ENCODE data around the gene MKS1.

MKS1 gene

DNA sequence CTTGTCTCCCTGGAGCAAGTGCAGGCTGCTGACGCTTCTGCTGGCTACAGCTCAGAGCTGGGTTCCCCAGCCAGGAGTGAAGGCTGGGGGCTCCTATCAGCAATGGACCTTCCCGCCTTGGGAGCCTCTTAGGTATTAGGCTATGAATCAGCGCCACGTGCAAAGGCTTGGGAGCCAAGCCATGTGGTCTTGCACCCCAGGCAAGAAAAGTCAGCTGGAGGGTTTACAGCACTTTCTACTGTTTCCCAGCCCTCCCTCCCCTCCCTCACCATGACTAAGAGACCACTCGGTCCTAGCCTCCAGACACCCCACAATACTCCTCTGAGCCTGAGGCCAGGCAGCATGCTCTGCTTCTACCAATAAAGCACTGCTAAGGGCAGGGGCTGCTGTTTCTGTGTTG, 14.3 kb downstream of the MKS1 start:
- no peak for DNase-seq (ENCODE audit: low read depth in 2 of 3, low spot score in 1 of 3)

DNA sequence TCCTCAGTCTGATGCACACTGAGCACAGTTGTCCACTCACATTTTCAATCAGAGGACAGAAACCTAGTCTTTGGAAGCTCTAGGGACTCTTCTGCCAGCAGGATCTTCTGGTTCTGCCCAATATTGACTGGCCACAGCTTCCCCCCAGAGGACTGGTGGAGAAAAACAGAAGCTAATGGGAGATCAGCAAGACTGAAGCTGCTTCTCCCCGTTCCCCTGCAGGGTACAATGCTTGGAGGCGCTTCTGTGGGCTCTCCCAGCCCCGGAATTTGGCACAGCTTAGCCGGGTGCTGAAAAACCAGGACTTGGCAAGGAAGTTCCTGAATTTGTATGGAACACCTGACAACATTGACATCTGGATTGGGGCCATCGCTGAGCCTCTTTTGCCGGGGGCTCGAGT, 16.2 kb downstream of the MKS1 start:
- DNase-seq (ENCODE audit: low read depth in 2 of 3, low spot score in 1 of 3): no peak

DNA sequence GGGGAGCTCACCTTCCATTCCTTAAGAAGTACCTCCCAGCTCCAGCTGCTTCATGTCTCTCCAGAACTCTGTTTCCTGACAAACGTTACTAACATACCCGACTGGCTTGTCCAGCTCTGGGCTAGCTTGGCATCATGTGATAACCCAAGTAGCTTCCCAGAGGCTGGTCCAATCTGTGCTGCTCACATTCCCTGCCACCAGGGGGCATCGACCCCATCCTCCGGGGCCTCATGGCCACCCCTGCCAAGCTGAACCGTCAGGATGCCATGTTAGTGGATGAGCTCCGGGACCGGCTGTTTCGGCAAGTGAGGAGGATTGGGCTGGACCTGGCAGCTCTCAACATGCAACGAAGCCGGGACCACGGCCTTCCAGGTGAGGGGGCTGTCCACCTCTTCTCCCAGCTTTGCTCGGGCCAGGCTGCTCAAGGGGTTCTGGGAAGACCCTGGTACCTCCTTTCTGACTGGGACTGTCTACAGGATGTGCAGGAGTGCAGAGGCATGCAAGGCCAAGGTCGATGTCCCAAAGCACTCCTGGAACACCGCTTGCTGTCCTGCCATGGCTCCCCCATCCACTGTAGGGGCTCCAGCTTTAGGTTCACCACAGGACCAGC, 18.9 kb downstream of the MKS1 start:
- peak; percentile 47 to 61 (median 51) for DNase-seq (ENCODE audit: low read depth in 2 of 3, low spot score in 1 of 3)

DNA sequence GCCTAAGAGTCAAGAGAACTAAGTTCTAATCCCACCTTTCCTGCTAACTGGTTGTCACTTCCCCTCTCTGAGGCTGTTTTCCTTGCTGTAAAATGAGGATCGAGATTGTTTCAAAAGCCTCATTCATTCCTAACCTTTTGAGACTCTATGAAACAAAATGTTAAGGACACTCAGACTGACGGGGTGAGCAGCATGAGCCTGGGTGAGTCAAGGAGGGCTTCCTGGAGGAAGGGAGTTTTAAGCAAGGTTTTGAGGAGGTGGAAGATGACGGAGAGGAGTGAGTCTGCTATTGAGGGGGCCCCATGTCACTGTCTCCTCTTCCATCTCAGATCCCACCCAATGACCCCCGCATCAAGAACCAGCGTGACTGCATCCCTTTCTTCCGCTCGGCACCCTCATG, 22.4 kb downstream of the MKS1 start:
- no peak for DNase-seq (ENCODE audit: low read depth in 2 of 3, low spot score in 1 of 3)

DNA sequence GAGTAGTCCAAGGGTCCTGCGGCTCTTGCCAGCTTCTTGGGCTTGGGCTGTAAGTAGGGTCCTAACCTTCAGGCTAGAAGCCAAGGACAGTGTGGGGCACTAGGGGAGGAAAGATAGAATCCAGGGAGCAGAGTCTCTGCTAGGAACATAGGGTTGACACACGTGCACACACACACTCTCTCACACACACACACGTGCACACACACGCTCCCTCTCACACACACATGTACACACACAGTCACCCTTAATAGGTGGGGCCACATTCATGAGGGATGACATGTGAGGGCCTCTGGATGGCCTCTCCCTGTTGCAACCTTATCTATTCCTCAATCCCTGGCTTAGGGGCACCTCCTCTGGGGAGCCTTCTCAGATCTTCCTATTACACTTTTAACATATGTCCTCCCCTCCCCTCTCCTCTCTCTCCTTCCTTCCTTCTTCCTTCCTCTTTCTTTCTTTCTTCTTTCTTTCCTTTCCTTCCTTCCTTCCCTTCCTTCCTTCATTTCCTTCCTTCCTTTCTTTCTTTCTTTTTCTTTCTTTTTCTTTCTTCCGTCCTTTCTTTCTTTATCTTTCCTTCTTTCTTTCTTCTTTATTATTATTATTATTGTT, 23.4 kb downstream of the MKS1 start:
- DNase-seq (ENCODE audit: low read depth in 2 of 3, low spot score in 1 of 3): no peak

DNA sequence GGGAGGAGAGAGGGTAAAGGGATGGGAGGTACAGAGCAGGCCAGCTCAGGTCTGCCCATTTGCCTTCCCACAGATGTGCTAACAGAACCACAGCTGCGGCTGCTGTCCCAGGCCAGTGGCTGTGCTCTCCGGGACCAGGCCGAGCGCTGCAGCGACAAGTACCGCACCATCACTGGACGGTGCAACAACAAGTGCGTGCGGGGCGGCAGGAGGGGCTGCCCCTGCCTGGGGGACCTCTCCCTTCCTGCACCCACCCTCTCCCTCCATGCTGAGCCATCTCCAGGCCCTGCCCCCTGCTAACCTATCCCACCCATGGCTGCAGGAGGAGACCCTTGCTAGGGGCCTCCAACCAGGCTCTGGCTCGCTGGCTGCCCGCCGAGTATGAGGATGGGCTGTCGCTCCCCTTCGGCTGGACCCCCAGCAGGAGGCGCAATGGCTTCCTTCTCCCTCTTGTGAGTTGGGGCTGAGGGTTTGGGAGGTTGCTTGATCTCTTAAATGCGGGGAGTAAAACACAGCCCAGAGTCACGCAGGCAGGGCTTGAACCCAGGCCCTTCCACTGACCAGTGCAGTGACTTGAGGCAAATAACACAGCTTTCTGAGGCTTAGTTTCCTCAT, 25.3 kb downstream of the MKS1 start:
- no peak for DNase-seq (ENCODE audit: low read depth in 2 of 3, low spot score in 1 of 3)

DNA sequence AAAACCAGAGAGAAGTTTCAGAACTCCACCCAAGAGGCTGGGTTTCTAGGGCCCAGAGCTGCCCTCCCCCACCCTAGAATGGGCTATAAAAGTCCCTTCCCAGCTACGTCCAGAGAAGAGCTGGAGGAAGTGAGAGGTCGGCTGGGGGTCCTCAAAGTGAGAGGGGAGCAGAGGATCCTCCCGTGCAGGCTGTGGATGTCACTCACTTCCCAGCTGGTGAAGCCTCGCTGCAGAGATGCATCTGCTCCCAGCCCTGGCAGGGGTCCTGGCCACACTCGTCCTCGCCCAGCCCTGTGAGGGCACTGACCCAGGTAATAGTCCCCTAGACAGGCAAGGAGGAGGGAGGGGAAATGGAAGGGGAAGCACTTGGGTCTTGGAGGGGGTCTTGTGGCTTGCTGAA, 26.4 kb downstream of the MKS1 start, which contains the start of gene EPX:
Gene EPX, plus strand, starts transcription at position 115 of the 400 bp plus-strand sequence. Its CDS starts 121 bp downstream, at position 236.
- no peak for DNase-seq (ENCODE audit: low read depth in 2 of 3, low spot score in 1 of 3)

DNA sequence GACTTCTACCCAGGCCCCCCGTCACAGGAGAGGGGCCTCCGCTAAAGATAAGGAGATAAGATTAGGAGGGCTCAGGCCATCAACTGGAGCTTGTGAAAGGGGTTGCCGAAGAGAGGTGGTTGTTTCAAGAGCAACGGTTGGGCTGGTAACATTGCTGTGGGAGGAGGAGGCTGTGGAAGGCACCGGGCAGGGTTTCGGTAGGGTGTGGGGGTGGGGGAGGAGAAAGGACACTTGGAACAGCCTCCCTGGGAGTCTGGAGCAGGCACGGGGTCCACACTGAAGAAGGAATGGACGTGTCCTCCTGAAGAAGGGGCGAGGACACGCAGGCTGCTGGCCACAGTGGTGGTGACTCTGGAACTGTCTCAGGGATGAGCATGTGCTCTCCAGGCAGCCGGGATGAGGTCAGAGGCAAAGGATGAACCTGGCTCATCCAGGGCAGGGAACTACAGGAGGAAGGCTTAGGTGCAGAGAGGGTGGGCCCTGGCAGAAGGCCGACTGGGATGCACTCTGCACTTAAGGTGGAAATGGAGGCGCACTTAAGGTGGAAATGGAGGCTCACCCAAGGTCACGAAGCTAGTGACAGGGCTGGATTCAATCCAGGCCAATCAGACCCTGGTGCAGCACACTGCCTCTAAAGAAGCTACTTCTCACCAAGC, 27.7 kb downstream of the MKS1 start:
- no peak for DNase-seq (ENCODE audit: low read depth in 2 of 3, low spot score in 1 of 3)

DNA sequence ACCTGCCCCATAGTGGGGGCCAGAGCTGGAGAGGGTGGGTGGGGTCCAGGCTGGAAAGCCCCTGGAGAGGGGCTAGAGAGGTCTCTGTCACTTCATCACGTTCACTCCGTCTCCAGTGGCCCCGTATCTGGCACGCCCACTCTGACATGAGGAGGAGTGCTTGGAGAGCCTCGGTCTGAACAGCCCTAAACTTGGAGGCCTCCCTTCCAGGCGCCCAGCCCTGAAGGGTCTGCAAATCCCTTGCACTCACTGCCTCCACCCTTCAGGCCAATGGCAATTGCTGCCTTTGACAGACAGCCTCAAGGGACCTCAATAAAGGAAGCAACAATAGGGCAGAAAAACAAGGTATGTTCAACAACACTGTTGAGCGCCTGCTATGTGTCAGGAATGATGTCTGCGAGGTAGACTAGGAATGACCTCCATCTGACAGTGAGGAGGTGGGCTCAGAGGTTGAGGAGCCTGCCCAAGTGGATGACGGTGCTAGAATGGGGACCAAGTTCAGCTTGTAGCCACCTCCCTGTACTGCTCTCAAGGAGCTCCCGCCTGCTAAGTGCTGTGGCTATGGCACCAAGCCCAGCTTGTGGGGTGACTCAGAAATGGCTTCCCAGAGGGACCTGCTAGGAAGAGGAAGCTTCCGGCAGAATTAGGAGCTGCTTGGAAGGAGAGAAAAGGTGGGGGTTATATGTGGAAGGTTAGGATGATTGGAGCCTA, 29.5 kb downstream of the MKS1 start:
- no peak for DNase-seq (ENCODE audit: low read depth in 2 of 3, low spot score in 1 of 3)

DNA sequence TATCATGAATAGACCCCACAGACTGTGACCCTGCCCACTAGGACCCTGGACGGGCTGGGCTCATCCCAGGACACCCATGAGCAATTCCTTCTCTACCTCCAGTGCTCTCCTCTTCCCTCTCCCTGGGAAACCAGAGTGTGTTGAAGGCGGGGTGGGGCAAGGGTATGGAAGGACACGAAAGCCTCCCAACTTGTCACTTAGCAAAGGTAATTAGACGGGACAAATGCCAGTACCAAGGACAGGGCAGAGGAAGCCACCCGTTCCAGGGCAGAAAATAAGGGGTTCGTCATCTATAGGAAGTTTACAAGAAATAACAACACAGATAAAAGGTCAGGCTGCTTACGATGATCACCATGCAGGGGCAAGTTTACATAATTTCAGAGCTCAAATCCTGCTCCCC, 31.4 kb downstream of the MKS1 start:
- no peak for DNase-seq (ENCODE audit: low read depth in 2 of 3, low spot score in 1 of 3)

DNA sequence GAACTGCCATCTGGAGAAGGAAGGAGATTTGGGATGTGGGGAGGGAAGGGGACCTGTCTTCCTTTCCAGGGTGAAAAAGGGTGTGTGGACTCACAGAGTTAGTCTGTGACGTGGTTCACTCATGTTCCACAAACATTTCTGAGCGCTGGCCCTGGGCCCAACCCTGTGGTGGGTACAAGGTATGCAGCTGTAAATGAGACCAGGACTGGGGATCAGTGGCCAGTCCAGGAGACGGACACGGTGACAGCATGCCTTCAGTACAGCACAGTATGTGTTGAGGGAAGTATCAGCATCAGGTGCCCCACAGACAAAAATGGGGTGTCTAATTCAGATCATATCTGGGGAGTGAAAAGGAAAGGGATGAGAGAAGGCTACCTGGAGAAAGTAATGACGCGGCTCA, 32.0 kb downstream of the MKS1 start:
- no peak for DNase-seq (ENCODE audit: low read depth in 2 of 3, low spot score in 1 of 3)

DNA sequence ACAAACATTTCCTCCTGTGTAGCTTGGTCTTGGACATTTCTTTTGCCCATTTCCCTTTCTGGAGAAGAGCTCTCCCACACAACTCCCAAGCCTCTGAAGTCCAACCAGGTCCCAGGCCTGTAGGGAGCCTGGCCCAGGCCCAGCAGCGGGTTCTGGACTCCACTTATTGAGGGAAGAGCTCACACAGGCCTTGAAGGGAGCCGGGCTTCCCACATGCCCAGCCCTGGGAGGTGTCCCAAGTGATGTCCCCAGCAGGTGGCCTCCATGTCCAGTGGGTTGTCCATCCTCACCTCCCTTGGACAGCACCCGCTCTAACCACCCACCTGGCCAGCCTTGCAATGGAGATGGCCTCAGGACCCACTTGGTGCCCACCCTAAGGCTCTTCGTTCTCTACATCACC, 32.5 kb downstream of the MKS1 start:
- DNase-seq (ENCODE audit: low read depth in 2 of 3, low spot score in 1 of 3): no peak

DNA sequence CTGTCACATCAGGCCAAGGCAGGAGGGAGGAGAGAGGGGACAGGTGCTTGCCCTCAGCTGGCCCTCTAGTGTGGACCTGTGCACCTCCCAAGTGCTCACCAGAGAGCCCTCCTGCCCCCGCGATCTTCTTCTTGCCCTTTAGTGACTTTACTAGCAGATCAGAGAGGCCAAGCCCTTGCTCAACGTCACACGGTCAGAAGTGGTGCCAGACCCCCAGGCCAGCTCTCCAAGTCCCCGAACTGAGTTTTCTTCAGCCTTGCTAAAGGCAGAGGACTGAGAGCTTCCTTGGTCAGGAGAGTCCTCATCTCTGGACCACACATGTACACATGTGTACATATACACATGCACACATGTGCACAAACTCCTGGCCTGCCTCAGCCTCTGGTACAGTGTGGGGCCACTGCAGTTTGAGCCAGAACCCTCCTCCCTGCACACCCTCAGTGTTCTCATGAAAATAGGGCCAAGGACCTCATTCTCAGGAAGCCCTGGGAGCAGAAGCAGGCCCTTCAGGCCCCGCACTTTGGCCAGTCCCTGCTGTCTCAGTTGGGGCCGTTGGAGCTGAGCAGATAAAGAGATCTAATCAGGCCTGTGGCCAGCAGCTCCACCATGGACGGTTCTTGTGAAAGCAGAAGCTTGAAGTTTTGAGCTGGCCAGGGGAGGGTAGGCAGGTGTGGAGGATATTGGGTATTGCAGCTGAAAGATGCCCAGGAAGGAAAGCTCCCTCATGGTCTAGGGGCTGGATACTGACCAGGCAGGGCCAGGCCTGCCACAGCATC, 33.9 kb downstream of the MKS1 start:
- DNase-seq (ENCODE audit: low read depth in 2 of 3, low spot score in 1 of 3): no peak

DNA sequence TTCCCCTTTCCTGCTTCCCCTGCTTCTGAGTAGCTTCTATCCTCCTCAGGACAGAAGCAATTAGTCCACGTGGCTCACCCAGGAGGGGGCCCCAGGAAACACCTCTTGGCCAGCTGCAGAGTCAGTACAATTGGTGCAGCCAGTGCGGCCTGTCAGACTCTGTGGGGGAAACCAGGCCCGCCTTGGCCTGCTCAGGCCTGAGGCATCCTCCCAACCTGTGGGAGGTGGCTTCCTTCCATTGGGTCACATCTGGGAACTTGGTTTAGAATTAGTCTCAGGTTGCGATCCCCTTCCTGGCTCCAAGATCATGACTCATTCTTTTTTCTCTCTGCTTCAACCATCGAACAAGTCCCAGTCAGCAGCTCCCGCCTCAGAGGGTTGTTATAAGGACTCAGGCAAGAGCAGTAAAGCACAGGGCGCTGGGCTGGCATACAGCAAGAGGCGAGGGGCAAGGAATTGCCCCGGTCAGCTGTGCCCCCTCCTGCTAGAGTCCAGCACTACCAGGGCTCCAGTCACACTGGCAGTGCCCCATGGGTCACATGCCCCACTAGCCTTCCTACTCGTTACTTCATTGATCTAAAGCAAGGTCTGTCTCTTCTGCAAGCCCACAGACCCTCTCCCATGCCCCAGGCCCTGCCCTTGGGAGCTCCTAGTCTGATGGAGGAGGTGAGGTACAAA, 34.6 kb downstream of the MKS1 start:
- DNase-seq (ENCODE audit: low read depth in 2 of 3, low spot score in 1 of 3): no peak

DNA sequence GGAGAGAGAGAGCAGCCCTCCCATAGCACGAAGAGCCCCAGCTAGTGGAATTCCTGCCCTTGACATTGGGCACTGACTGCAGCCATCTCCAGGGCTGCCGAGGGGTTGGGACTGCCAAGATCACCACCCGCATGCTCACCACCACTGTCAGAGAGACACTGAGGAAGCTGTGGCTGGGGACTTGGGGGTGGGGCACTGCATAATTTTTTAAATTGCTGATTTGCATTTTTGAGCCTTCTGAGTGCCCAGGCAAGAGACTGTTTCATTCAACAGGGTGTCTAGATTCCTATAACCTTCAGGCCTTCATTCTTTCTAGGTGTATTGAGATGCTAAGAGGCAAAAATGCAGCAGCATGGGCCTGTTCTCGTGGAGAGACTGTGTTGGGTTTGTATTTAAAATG, 35.5 kb downstream of the MKS1 start:
- DNase-seq (ENCODE audit: low read depth in 2 of 3, low spot score in 1 of 3): no peak

DNA sequence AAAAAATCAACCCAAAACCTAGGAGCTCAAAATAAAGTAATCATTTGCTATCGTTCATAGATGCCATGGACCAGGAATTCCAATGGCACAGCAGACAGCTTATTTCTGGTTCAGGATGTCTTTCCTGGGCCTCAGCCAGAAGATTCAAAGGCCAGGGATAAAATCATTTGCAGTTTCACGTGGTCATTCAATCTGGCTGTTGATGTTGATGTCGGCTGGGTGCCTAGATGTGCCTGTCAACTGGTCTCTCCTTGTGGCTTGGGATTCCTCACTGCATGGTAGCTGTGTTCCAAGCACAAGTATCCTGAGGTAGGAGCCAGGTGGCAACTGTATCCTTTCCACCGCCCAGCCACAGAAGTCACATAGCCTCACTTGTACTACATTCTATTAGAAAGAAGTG, 37.3 kb downstream of the MKS1 start:
- no peak for DNase-seq (ENCODE audit: low read depth in 2 of 3, low spot score in 1 of 3)

DNA sequence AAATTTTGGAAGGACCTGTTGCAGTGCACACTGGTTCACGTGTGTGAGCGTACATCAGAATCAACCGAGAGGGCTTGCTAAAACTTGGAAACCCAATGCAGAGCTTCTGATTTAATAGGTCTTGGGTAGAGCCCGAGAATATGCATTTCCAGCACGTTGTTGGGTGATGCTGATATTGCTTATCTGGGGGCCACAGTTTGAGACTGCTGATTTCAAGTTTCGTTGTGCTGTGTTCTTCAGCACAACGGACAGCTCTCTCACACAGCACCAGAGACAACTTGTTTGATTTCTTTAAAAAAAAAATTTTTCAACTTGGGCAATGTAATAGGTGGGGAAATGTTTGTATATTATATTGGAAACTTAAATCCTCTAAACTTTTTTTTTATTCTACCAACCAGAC, 42.9 kb downstream of the MKS1 start:
- DNase-seq (ENCODE audit: low read depth in 2 of 3, low spot score in 1 of 3): no peak

DNA sequence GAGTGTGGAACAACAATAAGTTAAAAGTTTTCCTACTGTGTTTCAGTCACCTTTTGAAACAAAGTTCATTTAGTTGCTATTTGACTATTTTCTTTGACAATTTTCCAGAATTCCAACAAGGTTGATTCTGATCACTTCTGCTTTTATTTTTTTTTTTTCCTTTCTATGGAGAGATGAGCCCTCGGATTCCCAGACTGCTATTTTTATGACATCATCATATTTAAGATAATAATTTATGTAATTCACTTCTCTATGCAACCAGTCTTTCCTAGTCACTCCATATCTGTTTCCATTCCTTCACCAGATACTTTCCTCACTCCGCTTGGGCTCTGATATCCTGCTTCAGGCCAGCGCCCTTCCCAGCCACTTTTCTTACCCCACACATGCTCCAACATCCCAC, 44.2 kb downstream of the MKS1 start:
- DNase-seq (ENCODE audit: low read depth in 2 of 3, low spot score in 1 of 3): no peak

DNA sequence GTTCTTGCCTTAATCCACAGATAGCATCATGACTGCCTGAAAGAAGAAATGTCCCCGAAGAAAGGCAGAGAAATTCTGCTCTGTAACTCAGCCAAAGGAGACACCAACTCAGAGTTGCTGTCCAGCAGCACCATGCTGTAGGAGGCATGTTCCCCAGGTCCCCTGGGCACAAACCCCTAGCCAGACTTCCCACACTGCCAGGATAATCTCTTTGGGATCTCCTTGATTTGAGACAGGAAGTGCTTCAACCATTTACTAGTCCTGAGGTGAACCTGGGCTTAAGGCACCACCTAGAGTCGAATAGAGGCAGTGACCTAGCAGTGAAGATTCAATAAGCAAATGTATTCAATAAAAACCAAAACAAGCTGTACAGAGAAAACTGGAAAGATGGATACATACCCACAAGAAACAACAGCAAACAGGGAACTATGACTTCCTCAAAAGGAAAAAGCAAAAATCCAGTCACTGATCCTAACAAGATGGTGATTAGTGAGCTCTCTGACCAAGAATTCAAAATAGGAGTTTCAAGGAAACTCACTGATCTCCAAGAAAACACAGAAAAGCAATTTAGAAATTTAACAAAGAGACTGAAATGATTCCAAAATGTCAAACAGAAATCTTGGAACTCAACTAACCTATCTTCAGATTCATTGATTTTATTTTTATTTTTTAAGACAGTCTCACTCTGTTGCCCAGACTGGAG, 46.5 kb downstream of the MKS1 start:
- DNase-seq (ENCODE audit: low read depth in 2 of 3, low spot score in 1 of 3): peak in 1 of 3 donors; percentile 18

DNA sequence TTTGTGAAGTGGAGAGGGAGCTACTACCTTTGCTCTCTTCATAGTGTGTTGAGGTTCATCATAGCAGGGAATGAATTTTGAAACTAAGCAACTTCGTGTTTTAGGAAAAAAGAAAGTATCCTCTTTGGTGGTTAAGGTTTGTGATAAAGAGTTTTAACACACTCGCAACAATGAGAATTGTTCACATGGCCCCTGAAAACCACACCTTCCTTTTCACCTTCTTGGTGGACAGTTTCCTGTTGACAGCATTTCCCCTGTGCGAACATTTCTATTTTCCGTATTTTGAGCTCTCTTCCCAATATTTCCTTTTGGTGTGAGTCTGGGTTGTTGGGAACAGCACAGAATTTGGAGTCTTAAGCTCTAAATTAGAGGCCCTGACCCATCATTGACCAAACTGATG, 48.4 kb downstream of the MKS1 start:
- no peak for DNase-seq (ENCODE audit: low read depth in 2 of 3, low spot score in 1 of 3)

Data from stimulated activated CD4-positive, alpha-beta T cell treated with anti-CD3 and anti-CD28 coated beads, Interleukin-12 subunit alpha, Interleukin-12 subunit beta, amount 100 ng/mL, for 48 hours (primary cell).